C4-2B (cell line): ENCODE data around the gene SH3BP2.

Source experiments
- ZFX ChIP-seq: fragments of 450-650 bp; IDR thresholded peaks from 2 replicates; pipeline ENCODE4 v1.6.1; 2017
- TF ChIP-seq, protein P1 (sequence below): fragments of 450-650 bp; conservative IDR thresholded peaks from 2 replicates; pipeline ENCODE4 v1.5.1; 2017; ENCODE audit warnings: mild to moderate bottlenecking

DNA sequence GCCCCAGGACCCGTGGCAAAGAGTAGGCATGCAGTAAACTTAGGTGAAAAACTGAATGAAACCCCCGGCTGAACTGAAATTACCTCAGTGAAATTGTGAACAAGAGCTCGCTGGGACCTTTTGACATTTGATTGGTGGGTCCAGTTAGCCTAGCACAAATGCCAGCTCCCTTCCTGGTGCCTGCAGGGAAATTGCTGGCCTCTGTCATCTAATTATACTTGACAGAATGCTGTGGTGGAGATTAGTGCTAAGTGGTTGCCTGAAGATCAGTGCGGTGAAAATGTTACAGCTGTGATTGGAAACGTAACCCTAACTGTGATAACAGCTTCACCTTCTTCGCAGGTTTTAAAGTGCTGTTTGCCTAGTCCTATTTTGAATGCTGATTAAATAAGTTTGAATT lies 93.7 kb downstream of the SH3BP2 start:
- TF ChIP-seq, protein P1, sequence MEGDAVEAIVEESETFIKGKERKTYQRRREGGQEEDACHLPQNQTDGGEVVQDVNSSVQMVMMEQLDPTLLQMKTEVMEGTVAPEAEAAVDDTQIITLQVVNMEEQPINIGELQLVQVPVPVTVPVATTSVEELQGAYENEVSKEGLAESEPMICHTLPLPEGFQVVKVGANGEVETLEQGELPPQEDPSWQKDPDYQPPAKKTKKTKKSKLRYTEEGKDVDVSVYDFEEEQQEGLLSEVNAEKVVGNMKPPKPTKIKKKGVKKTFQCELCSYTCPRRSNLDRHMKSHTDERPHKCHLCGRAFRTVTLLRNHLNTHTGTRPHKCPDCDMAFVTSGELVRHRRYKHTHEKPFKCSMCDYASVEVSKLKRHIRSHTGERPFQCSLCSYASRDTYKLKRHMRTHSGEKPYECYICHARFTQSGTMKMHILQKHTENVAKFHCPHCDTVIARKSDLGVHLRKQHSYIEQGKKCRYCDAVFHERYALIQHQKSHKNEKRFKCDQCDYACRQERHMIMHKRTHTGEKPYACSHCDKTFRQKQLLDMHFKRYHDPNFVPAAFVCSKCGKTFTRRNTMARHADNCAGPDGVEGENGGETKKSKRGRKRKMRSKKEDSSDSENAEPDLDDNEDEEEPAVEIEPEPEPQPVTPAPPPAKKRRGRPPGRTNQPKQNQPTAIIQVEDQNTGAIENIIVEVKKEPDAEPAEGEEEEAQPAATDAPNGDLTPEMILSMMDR, result no peak
- TF ChIP-seq ZFX, result no peak
